ENCODE measurements around the gene ROR1.

The ROR1 gene

DNA sequence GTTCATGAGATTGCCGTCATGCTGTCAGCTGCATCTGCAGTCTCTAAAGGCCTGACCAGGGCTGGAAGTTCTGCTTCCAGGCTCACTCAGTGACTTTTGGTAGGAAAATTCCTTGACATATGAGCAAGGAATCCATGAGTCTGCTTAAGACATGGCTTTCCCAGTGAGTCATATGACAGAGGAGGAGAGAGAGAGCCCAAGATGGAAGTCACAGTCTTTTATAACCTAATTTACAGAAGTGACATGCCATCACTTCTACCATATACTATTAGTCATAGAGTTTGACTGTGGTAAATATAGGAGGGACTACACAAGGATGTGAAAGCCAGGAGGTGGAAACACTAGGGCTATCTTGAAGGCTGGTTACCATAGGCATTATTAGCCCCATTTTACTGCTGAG is 115.2 kb downstream of the ROR1 start:
- Histone ChIP-seq H3K4me3 (ENCODE audit: insufficient read depth, low read depth, low read length, poor library complexity, severe bottlenecking) (no peak overlapping the region), H3K27me3 (replicated peaks; ENCODE audit: control insufficient read depth, insufficient read depth, low read length, poor library complexity, severe bottlenecking) (no peaks in the 10 kb centered on the region), H3K36me3 (ENCODE audit: control insufficient read depth, insufficient read depth, low read length) (no peaks in the 10 kb centered on the region), H3K4me1 (ENCODE audit: control insufficient read depth, insufficient read depth, low read length, poor library complexity, severe bottlenecking) (no peaks in the 10 kb centered on the region), H3K9me3 (ENCODE audit: control insufficient read depth, low read length) (no peaks in the 10 kb centered on the region), H3K27ac (ENCODE audit: insufficient read depth, low read length, poor library complexity, severe bottlenecking) (no peak overlapping the region)
- no peak for DNase-seq

GRCh38 chr1:63890468-63890867 is 116.7 kb downstream of the ROR1 start:
- H3K36me3 ChIP-seq (ENCODE audit: control insufficient read depth, insufficient read depth, low read length), result no peaks in the 10 kb centered on the region
- H3K4me3 ChIP-seq (ENCODE audit: insufficient read depth, low read depth, low read length, poor library complexity, severe bottlenecking), result no peak overlapping the region
- no peaks in the 10 kb centered on the region for H3K27me3 ChIP-seq (replicated peaks; ENCODE audit: control insufficient read depth, insufficient read depth, low read length, poor library complexity, severe bottlenecking)
- H3K4me1 ChIP-seq (ENCODE audit: control insufficient read depth, insufficient read depth, low read length, poor library complexity, severe bottlenecking), result no peaks in the 10 kb centered on the region
- DNase-seq, result no peak
- no peak overlapping the region for H3K27ac ChIP-seq (ENCODE audit: insufficient read depth, low read length, poor library complexity, severe bottlenecking)
- no peaks in the 10 kb centered on the region for H3K9me3 ChIP-seq (ENCODE audit: control insufficient read depth, low read length)

- no peaks in the 10 kb centered on the region for H3K9me3 ChIP-seq (ENCODE audit: control insufficient read depth, low read length)
- H3K27me3 ChIP-seq (replicated peaks; ENCODE audit: control insufficient read depth, insufficient read depth, low read length, poor library complexity, severe bottlenecking), result no peaks in the 10 kb centered on the region
- no peaks in the 10 kb centered on the region for H3K4me1 ChIP-seq (ENCODE audit: control insufficient read depth, insufficient read depth, low read length, poor library complexity, severe bottlenecking)
- no peak overlapping the region for H3K4me3 ChIP-seq (ENCODE audit: insufficient read depth, low read depth, low read length, poor library complexity, severe bottlenecking)
- H3K27ac ChIP-seq (ENCODE audit: insufficient read depth, low read length, poor library complexity, severe bottlenecking), result no peak overlapping the region
- no peaks in the 10 kb centered on the region for H3K36me3 ChIP-seq (ENCODE audit: control insufficient read depth, insufficient read depth, low read length)
- no peak for DNase-seq
Observed at GRCh38 chr1:63891060-63891690, 117.4 kb downstream of the ROR1 start.

- H3K27ac ChIP-seq (ENCODE audit: insufficient read depth, low read length, poor library complexity, severe bottlenecking), result no peak overlapping the region
- no peaks in the 10 kb centered on the region for H3K36me3 ChIP-seq (ENCODE audit: control insufficient read depth, insufficient read depth, low read length)
- H3K4me3 ChIP-seq (ENCODE audit: insufficient read depth, low read depth, low read length, poor library complexity, severe bottlenecking), result no peak overlapping the region
- H3K4me1 ChIP-seq (ENCODE audit: control insufficient read depth, insufficient read depth, low read length, poor library complexity, severe bottlenecking), result no peaks in the 10 kb centered on the region
- no peaks in the 10 kb centered on the region for H3K27me3 ChIP-seq (replicated peaks; ENCODE audit: control insufficient read depth, insufficient read depth, low read length, poor library complexity, severe bottlenecking)
- no peaks in the 10 kb centered on the region for H3K9me3 ChIP-seq (ENCODE audit: control insufficient read depth, low read length)
- no peak for DNase-seq
Observed at GRCh38 chr1:63892632-63893395, 119.0 kb downstream of the ROR1 start.

DNA sequence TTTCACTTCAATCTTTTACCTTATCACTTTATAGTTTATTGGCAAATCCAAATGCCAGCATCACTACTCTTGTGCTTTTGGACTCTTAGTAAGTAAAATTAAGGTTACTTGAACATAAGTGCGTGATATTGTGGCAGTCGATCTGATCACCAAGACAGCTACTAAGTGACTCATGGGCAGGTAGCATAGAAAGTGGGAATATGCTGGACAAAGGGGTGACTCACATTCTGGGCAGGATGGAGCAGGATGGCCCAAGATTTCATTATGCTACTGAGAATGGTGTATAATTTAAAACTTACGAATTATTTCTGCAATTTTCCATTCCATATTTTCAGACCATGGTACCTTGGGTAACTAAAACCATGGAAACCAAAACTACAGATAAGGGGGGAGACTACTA is 120.2 kb downstream of the ROR1 start:
- no peak for DNase-seq
- H3K27me3 ChIP-seq (replicated peaks; ENCODE audit: control insufficient read depth, insufficient read depth, low read length, poor library complexity, severe bottlenecking), result no peaks in the 10 kb centered on the region
- no peak overlapping the region for H3K27ac ChIP-seq (ENCODE audit: insufficient read depth, low read length, poor library complexity, severe bottlenecking)
- H3K4me3 ChIP-seq (ENCODE audit: insufficient read depth, low read depth, low read length, poor library complexity, severe bottlenecking), result no peak overlapping the region
- H3K9me3 ChIP-seq (ENCODE audit: control insufficient read depth, low read length), result no peaks in the 10 kb centered on the region
- no peaks in the 10 kb centered on the region for H3K4me1 ChIP-seq (ENCODE audit: control insufficient read depth, insufficient read depth, low read length, poor library complexity, severe bottlenecking)
- H3K36me3 ChIP-seq (ENCODE audit: control insufficient read depth, insufficient read depth, low read length), result no peaks in the 10 kb centered on the region

DNA sequence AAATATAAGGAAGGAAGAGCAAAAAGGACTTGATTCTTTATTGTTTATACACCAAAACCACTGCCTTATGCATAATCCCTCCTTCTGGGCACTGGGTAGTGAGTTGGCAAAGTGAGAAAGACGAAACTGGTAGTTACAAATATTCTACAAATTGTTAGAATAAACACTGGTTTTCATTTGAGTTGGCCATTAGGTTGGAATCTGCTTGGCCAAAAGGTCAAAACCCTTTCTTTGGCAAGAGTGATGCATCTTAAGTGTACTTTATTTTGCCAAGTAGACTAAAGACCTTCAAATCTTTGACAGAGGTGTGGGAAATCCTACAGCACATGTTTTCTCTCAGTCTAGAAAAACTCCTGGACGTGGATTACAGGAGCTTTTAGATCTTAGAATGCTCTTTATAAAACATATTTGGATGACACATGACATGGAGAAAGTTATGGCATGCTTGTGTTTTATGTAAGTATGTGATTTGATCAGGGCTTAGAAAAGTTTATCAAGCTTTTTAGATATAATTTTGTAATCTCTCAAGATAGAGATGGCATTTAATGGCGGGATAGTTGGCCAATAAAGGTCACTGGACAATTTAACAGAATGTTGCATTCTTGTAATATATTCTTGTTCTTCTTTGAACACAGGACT is 120.9 kb downstream of the ROR1 start:
- no peaks in the 10 kb centered on the region for H3K36me3 ChIP-seq (ENCODE audit: control insufficient read depth, insufficient read depth, low read length)
- no peaks in the 10 kb centered on the region for H3K9me3 ChIP-seq (ENCODE audit: control insufficient read depth, low read length)
- no peak for DNase-seq
- no peak overlapping the region for H3K27ac ChIP-seq (ENCODE audit: insufficient read depth, low read length, poor library complexity, severe bottlenecking)
- no peaks in the 10 kb centered on the region for H3K4me1 ChIP-seq (ENCODE audit: control insufficient read depth, insufficient read depth, low read length, poor library complexity, severe bottlenecking)
- no peak overlapping the region for H3K4me3 ChIP-seq (ENCODE audit: insufficient read depth, low read depth, low read length, poor library complexity, severe bottlenecking)
- no peaks in the 10 kb centered on the region for H3K27me3 ChIP-seq (replicated peaks; ENCODE audit: control insufficient read depth, insufficient read depth, low read length, poor library complexity, severe bottlenecking)

DNA sequence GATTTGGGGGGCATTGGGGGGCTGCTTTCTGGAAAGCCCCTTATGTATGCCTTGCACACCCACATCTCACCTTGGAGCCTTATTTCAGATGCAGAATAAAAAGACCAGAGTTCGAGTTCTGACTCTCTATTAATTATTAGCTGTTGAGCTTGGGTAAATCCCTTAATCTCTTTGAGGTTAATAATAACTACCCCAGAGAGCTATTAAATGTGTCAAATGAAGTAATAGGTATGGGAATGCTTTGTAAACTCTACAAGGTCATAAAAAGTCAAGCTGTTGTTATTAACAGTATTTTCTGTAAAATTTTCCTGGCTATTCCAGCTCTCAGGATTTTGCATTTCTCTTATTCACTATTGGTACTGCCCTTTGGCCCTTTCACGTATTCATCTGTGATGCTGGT is 122.9 kb downstream of the ROR1 start:
- Histone ChIP-seq H3K4me1 (ENCODE audit: control insufficient read depth, insufficient read depth, low read length, poor library complexity, severe bottlenecking) (no peaks in the 10 kb centered on the region), H3K36me3 (ENCODE audit: control insufficient read depth, insufficient read depth, low read length) (no peaks in the 10 kb centered on the region), H3K27ac (ENCODE audit: insufficient read depth, low read length, poor library complexity, severe bottlenecking) (no peak overlapping the region), H3K9me3 (ENCODE audit: control insufficient read depth, low read length) (no peaks in the 10 kb centered on the region), H3K27me3 (replicated peaks; ENCODE audit: control insufficient read depth, insufficient read depth, low read length, poor library complexity, severe bottlenecking) (no peaks in the 10 kb centered on the region), H3K4me3 (ENCODE audit: insufficient read depth, low read depth, low read length, poor library complexity, severe bottlenecking) (no peak overlapping the region)
- DNase-seq, result no peak

- H3K36me3 ChIP-seq (ENCODE audit: control insufficient read depth, insufficient read depth, low read length), result no peaks in the 10 kb centered on the region
- no peak overlapping the region for H3K27ac ChIP-seq (ENCODE audit: insufficient read depth, low read length, poor library complexity, severe bottlenecking)
- H3K4me1 ChIP-seq (ENCODE audit: control insufficient read depth, insufficient read depth, low read length, poor library complexity, severe bottlenecking), result no peaks in the 10 kb centered on the region
- no peaks in the 10 kb centered on the region for H3K9me3 ChIP-seq (ENCODE audit: control insufficient read depth, low read length)
- H3K4me3 ChIP-seq (ENCODE audit: insufficient read depth, low read depth, low read length, poor library complexity, severe bottlenecking), result no peak overlapping the region
- no peaks in the 10 kb centered on the region for H3K27me3 ChIP-seq (replicated peaks; ENCODE audit: control insufficient read depth, insufficient read depth, low read length, poor library complexity, severe bottlenecking)
- DNase-seq, result no peak
Observed at GRCh38 chr1:63898428-63899196, 124.8 kb downstream of the ROR1 start.

DNA sequence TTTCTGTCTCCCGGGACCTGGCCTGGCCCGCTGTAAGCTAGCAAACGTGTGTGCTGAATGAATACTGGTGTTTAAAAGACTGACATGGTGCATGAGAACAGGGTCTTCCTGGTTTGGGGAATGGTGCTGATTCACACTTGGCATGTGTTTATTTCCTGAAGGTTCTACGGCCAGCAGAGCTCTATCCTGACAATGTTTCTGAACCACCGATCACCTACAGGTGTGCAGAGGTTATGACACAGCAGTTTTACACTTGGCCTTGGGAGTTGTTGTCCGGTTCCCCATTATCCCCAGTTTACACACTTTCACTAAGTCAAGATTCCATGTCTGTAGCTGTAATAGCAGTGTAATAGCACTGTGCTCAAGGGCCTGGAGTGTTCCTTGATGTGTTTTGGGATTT is 127.3 kb downstream of the ROR1 start:
- Histone ChIP-seq H3K9me3 (ENCODE audit: control insufficient read depth, low read length) (no peaks in the 10 kb centered on the region), H3K4me3 (ENCODE audit: insufficient read depth, low read depth, low read length, poor library complexity, severe bottlenecking) (no peak overlapping the region), H3K36me3 (ENCODE audit: control insufficient read depth, insufficient read depth, low read length) (no peaks in the 10 kb centered on the region), H3K27ac (ENCODE audit: insufficient read depth, low read length, poor library complexity, severe bottlenecking) (no peak overlapping the region), H3K4me1 (ENCODE audit: control insufficient read depth, insufficient read depth, low read length, poor library complexity, severe bottlenecking) (no peaks in the 10 kb centered on the region), H3K27me3 (replicated peaks; ENCODE audit: control insufficient read depth, insufficient read depth, low read length, poor library complexity, severe bottlenecking) (no peaks in the 10 kb centered on the region)
- DNase-seq, result no peak
